AG04449 (cell line): Measurements from ENCODE around the gene ACYP1.

Experiments
- CTCF ChIA-PET: fragments of 350-600 bp; formaldehyde crosslinking; extraction: SDS; loops from one replicate; lab custom pipeline; 2021; ENCODE audit warnings: antibody characterized with exemption; lab: Yijun Ruan, JAX
- POLR2A ChIA-PET: fragments of 400-600, 350-600 bp; formaldehyde crosslinking; extraction: SDS; loops from one replicate; lab custom pipeline; 2020; ENCODE audit warnings: antibody characterized with exemption, inconsistent platforms; lab: Yijun Ruan, JAX
- DNase-seq: peaks from one replicate; pipeline ENCODE4 v3.0.0-alpha.2; 2010; ENCODE audit warnings: low read depth, low spot score
- H3K4me3 ChIP-seq: 2 replicates; pipeline ENCODE4 v1.5.1; 2011; ENCODE audit warnings: low read depth, mild to moderate bottlenecking, control low read depth, low read length
- TF ChIP-seq, protein P1 (sequence below): IDR thresholded peaks from one replicate; pipeline ENCODE4 v1.5.1; 2011; ENCODE audit warnings: mild to moderate bottlenecking, moderate library complexity, low read length, control low read depth, inconsistent platforms; ENCODE audit not compliant: insufficient read depth; ENCODE audit errors: missing control alignments

ACYP1 gene

GRCh38 chr14:75054421-75054820 is 9.4 kb downstream of the ACYP1 start:
- TF ChIP-seq, protein P1, sequence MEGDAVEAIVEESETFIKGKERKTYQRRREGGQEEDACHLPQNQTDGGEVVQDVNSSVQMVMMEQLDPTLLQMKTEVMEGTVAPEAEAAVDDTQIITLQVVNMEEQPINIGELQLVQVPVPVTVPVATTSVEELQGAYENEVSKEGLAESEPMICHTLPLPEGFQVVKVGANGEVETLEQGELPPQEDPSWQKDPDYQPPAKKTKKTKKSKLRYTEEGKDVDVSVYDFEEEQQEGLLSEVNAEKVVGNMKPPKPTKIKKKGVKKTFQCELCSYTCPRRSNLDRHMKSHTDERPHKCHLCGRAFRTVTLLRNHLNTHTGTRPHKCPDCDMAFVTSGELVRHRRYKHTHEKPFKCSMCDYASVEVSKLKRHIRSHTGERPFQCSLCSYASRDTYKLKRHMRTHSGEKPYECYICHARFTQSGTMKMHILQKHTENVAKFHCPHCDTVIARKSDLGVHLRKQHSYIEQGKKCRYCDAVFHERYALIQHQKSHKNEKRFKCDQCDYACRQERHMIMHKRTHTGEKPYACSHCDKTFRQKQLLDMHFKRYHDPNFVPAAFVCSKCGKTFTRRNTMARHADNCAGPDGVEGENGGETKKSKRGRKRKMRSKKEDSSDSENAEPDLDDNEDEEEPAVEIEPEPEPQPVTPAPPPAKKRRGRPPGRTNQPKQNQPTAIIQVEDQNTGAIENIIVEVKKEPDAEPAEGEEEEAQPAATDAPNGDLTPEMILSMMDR = no peak
- H3K4me3 ChIP-seq = no peak overlapping the region
- ChIA-PET CTCF (interaction anchor here (0.7 kb wide), 1 partner anchor 10 kb away, joined by 3 read pairs; the partner anchor contains the start of gene ACYP1), POLR2A (no interaction called here)
- no peak for DNase-seq

DNA sequence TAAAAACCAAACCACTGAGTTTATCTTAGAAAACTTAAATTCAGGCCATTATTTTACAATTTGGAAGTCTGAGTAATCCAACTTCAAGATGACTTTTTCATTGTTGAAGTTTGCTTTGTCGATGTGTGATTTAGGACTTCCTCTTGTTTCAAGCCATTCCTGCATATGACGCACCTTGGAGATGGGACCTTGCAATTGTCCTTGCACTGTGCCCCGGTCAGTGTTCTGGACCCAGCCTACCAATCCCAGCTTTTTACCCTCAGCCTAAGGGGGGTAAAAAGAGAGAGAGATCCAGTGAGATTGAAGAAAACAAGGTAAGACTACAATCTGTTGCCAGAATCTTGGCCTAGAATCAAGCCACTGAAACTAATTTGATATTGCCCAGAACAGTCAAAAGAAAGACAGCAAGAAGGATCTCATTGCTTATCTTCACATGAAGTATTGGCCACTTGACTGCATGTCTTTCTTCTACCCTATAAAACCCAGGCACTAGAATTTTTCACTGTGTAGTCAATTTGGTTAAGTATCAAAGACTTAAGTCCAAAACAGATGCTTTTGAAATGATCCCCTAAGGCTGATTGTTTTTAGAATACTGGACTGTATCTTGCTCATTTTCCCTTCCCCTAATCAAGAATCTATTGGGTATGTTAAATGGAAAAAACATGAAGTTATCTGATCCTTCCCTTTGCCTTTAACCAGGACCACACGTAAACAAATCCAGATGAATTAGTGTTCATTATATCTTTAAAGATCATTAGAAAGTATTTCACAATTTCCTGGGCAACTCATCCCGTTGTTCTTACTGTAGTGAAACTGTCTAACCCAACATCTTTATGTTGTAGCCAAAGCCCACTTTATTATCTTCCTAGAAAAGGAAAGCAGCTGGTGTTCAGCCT is 10.2 kb downstream of the ACYP1 start:
- no peak for DNase-seq
- H3K4me3 ChIP-seq = no peak overlapping the region
- TF ChIP-seq, protein P1 = no peak
- CTCF ChIA-PET = interaction anchor here (0.7 to 1.1 kb wide), 2 partner anchors 10 to 12 kb away, joined by 3 to 4 read pairs; partner anchors contain the start of gene ACYP1
- POLR2A ChIA-PET = interaction anchor here (0.9 kb wide), 1 partner anchor 10 kb away, joined by 3 read pairs; the partner anchor contains the start of gene ACYP1

DNA sequence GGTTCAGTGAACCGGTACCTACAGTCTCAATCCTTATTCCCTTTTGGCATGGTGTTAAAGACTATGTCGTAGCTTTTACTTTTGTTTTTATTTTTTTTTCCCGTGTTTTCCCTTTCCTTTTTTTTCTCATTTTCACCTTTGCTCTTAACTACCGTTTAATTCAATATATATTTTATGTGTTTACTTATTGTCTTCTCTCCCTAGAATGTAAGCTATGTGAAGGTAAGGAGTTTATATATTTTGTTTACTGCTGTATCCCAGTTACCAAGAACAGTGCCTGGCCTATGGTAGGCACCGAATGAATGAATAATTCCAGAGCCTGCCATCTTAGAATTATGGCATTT is 12.3 kb downstream of the ACYP1 start:
- POLR2A ChIA-PET = no interaction called here
- no peak for DNase-seq
- CTCF ChIA-PET = interaction anchor here (0.7 to 1.2 kb wide), 4 partner anchors 11 to 602 kb away, joined by 3 to 5 read pairs (median 4); partner anchors contain the start of gene ACYP1

GRCh38 chr14:75050852-75051555 is 12.8 kb downstream of the ACYP1 start, which contains the start of gene MLH3:
TSS of gene MLH3 (minus strand) at chr14:75051467. CDS start at chr14:75049655, 1,812 bp downstream.
- POLR2A ChIA-PET = no interaction called here
- H3K4me3 ChIP-seq = peak within 1 kb of the TSS; percentile 60
- DNase-seq = no peak
- TF ChIP-seq, protein P1 = no peak
- CTCF ChIA-PET = interaction anchor here (0.6 to 1.2 kb wide), 6 partner anchors 12 to 603 kb away, joined by 3 to 5 read pairs (median 4); partner anchors contain the start of gene ACYP1

More for the DNA sequence above, 12.3 kb downstream of the ACYP1 start:
- TF ChIP-seq, protein P1 = no peak
- peak overlapping the region; percentile 60 for H3K4me3 ChIP-seq

GRCh38 chr14:75049731-75050201 is 14.1 kb downstream of the ACYP1 start:
- TF ChIP-seq, protein P1 = no peak
- POLR2A ChIA-PET = no interaction called here
- no peak for DNase-seq
- H3K4me3 ChIP-seq = no peak overlapping the region
- CTCF ChIA-PET = interaction anchor here (0.9 to 1.9 kb wide), 6 partner anchors 12 to 139 kb away, joined by 3 to 9 read pairs (median 3); no protein-coding TSS in a partner anchor
